Kidney epithelial cell (primary cell): ENCODE measurements around the gene NEK5. TPM values are rescaled to one million over a fixed set of nuclear protein-coding genes. Genes with fewer than 3 reads are reported as not detected.

Experiments used
- DNase-seq: peaks from one replicate; pipeline ENCODE4 v3.0.0-alpha.2; 2010; ENCODE audit warnings: low read depth
- H3K27me3 ChIP-seq: 2 replicates; pipeline ENCODE4 v1.6.0; 2011; ENCODE audit warnings: low read length; ENCODE audit not compliant: control insufficient read depth, insufficient read depth
- H3K36me3 ChIP-seq: 2 replicates; pipeline ENCODE4 v1.5.1; 2011; ENCODE audit warnings: low read length; ENCODE audit not compliant: control insufficient read depth, insufficient read depth
- H3K4me3 ChIP-seq: 2 replicates; pipeline ENCODE4 v1.5.1; 2011; ENCODE audit warnings: low read depth, mild to moderate bottlenecking, control low read depth, low read length
- total RNA-seq: library from RNA; depleted of rRNA; stranded (reverse); fragments of >200 nt; gene quantifications from 2 replicates; pipeline ENCODE4 v1.2.3, GENCODE V29; 2015
- TF ChIP-seq, protein P1 (sequence below): IDR thresholded peaks from 2 replicates; pipeline ENCODE4 v1.5.1; 2011; ENCODE audit warnings: mild to moderate bottlenecking, moderate library complexity, low read length, control low read depth, inconsistent platforms; ENCODE audit not compliant: insufficient read depth, poor library complexity, severe bottlenecking

The NEK5 gene
- total RNA-seq, 1 donor from 2014 or later = 0.33 TPM

DNA sequence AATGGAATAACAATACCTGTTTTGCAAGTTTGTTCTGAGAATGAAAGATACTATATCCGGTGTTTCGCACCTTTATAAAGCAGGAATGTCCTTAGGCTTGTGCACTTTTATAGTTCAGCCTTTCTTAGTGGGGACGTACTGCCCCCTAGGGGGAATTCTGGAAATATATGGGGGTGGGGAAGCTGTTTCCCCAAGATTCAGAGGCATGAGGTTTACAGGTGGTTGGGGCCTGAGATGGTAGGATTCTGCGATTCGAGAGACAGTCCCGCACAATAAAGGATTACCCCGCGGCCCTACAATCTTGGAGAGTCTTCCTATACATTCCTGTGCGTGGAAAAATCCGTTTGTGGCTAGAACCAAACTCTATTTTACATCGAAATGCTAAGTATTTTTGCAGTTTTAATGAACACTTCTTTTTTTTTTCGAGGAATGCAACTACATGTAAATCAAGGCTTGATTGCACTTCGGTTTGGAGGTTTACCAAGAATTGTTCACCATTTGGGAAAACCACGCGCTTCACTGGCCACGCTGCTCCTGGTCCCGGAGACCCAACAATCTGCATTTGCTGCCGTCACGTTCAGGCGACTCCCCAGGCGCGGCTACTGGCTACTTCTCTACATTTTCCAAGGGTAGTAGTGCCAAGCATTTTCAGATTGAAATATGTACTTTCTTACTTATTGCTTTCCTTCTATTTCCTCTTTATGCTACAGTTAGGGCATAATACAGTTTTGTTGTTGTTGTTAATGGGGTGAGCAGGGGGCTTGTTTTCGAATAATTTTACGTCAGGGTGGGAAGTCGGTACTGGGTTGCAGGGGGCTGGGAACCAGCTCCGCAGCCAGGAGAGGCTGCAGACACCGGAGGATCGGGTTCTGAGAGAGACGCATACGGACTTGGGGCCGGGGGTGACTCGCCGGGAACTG is 830 bp downstream of the NEK5 start:
- Histone ChIP-seq H3K4me3 (peak overlapping the region; percentile 70), H3K27me3 (no peaks in the 10 kb centered on the region), H3K36me3 (no peaks in the 10 kb centered on the region)
- TF ChIP-seq, protein P1, sequence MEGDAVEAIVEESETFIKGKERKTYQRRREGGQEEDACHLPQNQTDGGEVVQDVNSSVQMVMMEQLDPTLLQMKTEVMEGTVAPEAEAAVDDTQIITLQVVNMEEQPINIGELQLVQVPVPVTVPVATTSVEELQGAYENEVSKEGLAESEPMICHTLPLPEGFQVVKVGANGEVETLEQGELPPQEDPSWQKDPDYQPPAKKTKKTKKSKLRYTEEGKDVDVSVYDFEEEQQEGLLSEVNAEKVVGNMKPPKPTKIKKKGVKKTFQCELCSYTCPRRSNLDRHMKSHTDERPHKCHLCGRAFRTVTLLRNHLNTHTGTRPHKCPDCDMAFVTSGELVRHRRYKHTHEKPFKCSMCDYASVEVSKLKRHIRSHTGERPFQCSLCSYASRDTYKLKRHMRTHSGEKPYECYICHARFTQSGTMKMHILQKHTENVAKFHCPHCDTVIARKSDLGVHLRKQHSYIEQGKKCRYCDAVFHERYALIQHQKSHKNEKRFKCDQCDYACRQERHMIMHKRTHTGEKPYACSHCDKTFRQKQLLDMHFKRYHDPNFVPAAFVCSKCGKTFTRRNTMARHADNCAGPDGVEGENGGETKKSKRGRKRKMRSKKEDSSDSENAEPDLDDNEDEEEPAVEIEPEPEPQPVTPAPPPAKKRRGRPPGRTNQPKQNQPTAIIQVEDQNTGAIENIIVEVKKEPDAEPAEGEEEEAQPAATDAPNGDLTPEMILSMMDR = peak; percentile 86
- no peak for DNase-seq

- H3K36me3 ChIP-seq = no peaks in the 10 kb centered on the region
- H3K4me3 ChIP-seq = no peak overlapping the region
- DNase-seq = no peak
- no peaks in the 10 kb centered on the region for H3K27me3 ChIP-seq
- TF ChIP-seq, protein P1 = no peak
Measured at GRCh38 chr13:52127378-52127777, 1.5 kb downstream of the NEK5 start.

DNA sequence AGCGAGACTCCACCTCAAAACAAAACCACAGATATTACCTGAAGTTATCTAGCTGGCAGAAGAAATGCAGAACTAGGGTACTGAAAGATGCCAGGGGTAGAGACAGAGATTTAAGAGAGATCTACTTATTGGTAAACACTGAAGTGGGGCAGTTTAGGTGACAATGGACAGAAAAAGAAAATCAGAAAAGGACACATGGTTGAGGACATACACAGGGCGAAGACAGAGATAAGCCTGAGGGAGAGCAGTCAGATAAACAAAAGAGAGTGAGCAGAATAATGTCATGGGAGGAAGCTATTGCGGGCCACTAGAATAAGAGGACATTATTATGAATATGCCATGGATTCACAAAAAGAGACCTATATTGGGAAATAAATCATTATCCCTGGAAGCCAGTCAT is 3.3 kb downstream of the NEK5 start:
- no peaks in the 10 kb centered on the region for H3K36me3 ChIP-seq
- no peaks in the 10 kb centered on the region for H3K27me3 ChIP-seq
- H3K4me3 ChIP-seq = no peak overlapping the region
- no peak for DNase-seq
- TF ChIP-seq, protein P1 = no peak

DNA sequence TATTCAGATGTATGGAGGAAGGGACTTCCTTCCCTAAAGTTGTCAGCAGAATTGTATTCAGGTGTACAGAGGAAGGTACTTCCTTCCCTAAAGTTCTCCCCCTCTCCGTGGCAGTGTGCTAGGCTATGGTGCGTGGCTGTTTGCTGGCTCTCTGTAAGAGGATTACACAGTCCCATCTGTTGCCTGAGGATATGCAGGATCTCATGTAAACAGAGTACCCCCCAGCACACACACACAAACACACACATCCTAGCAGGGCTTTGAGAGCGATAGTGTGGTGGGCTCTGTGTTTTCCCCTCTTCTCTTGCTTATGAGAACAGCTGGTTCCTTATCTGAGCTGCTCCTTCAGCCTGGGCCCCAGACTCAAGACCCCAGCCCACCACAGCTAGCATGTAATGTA is 10.3 kb downstream of the NEK5 start:
- Histone ChIP-seq H3K36me3 (no peaks in the 10 kb centered on the region), H3K4me3 (no peak overlapping the region), H3K27me3 (no peaks in the 10 kb centered on the region)
- DNase-seq = no peak
- TF ChIP-seq, protein P1 = no peak

DNA sequence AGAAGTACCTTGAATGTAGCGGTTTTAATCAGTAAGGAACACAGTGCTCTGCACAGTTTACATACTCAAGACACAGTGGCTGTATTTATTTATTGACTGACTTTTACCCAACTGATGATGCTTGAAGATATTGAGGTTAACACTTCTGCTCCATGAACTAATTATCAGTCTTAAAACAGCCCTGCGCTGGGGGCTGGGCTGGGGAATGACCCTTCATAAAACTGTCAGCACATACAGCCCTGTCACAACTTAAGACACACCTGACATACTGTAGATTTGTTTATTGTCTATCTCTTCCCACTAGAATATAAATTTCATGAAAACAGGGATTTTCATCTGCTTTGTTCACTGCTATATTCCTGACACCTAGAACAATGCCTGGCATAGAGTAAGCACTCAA is 10.8 kb downstream of the NEK5 start:
- TF ChIP-seq, protein P1 = no peak
- no peak for DNase-seq
- no peaks in the 10 kb centered on the region for H3K36me3 ChIP-seq
- H3K27me3 ChIP-seq = no peaks in the 10 kb centered on the region
- H3K4me3 ChIP-seq = no peak overlapping the region

DNA sequence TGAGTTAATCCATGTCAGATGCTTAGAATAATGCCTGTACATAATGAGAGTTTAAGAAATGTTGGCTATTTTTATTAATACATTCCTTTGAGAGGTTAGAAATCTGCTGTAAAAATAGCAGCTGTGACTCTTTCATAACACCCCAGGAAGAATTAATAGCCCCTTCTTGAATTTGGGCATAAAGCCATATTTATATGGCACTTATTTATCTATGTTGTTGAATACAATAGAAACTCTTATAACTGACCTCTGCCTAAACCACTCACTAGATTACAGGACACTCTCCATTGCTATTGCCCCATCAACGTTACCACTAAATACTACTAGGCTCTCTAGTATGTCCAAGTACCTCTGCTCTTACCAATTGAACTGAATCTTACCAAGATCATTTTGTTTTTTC is 16.3 kb downstream of the NEK5 start:
- no peak for DNase-seq
- no peaks in the 10 kb centered on the region for H3K36me3 ChIP-seq
- no peak overlapping the region for H3K4me3 ChIP-seq
- TF ChIP-seq, protein P1 = no peak
- H3K27me3 ChIP-seq = no peaks in the 10 kb centered on the region
